OCI-LY7 (cell line): ENCODE measurements around the gene SELENBP1. TPM values are rescaled to one million over a fixed set of nuclear protein-coding genes. Genes with fewer than 3 reads are reported as not detected.
A peak's percentile ranks its signal among the peaks of the same experiment; 100 is the strongest.
"Not testable (repeated sequence)": the region's sequence is repeated elsewhere in the genome, so short reads cannot be mapped to it uniquely, and the experiment has no call there.

ENCODE experiments used
- BruUV-seq: library from RNA; stranded (reverse); fragments of 400-500 nt; replicated peaks from 2 replicates; lab custom pipeline; 2021; lab: Mats Ljungman, UMichigan
- CTCF ChIA-PET: fragments of 300-600 bp; sonication (Branson Sonifier 250); formaldehyde crosslinking; loops from one replicate; lab custom pipeline; 2022; ENCODE audit warnings: antibody characterized with exemption; ENCODE audit not compliant: unreplicated experiment; lab: Charles Lee
- POLR2A ChIA-PET: fragments of 300-600 bp; sonication (Branson Sonifier 250); formaldehyde crosslinking; loops from one replicate; lab custom pipeline; 2022; ENCODE audit warnings: antibody characterized with exemption; lab: Charles Lee
- DNase-seq: peaks from one replicate; pipeline ENCODE4 v3.0.0-alpha.2; 2015; ENCODE audit warnings: low spot score
- H2AFZ ChIP-seq: fragments of 200-600 bp; sonication (generic), shearing (Covaris generic); 2 replicates; pipeline ENCODE4 v1.6.1; 2014; ENCODE audit warnings: mild to moderate bottlenecking, antibody characterized with exemption, low read length, moderate library complexity
- H3K27ac ChIP-seq: fragments of 200-600 bp; sonication (generic); 2 replicates; pipeline ENCODE4 v1.5.1; 2014; ENCODE audit warnings: mixed run types, low read depth, mild to moderate bottlenecking, moderate library complexity, low read length, inconsistent platforms; ENCODE audit not compliant: poor library complexity, severe bottlenecking
- H3K36me3 ChIP-seq: fragments of 200-600 bp; sonication (generic); 2 replicates; pipeline ENCODE4 v1.6.1; 2014; ENCODE audit warnings: mild to moderate bottlenecking, antibody characterized with exemption, low read length, moderate library complexity, mixed read lengths; ENCODE audit not compliant: insufficient read depth
- H3K4me1 ChIP-seq: fragments of 200-600 bp; sonication (generic); 2 replicates; pipeline ENCODE4 v1.5.1; 2014; ENCODE audit warnings: mild to moderate bottlenecking, low read length; ENCODE audit not compliant: insufficient read depth, poor library complexity, severe bottlenecking
- H3K4me2 ChIP-seq: fragments of 200-600 bp; sonication (generic); 2 replicates; pipeline ENCODE4 v1.6.1; 2014; ENCODE audit warnings: mild to moderate bottlenecking, low read length
- H3K4me3 ChIP-seq: fragments of 200-600 bp; sonication (generic); 2 replicates; pipeline ENCODE4 v1.5.1; 2014; ENCODE audit warnings: mild to moderate bottlenecking, low read depth, low read length; ENCODE audit not compliant: poor library complexity, severe bottlenecking
- H3K79me2 ChIP-seq: fragments of 200-600 bp; sonication (generic); 2 replicates; pipeline ENCODE4 v1.6.1; 2016; ENCODE audit warnings: low read depth, mild to moderate bottlenecking, low read length, moderate library complexity, mixed read lengths; ENCODE audit not compliant: insufficient read depth
- H3K9me2 ChIP-seq: fragments of 200-600 bp; sonication (generic); 2 replicates; pipeline ENCODE4 v1.6.1; 2016; ENCODE audit warnings: mild to moderate bottlenecking, low read length, mixed read lengths; ENCODE audit not compliant: insufficient read depth
- H3K9me3 ChIP-seq: fragments of 200-600 bp; sonication (generic); 2 replicates; pipeline ENCODE4 v1.6.1; 2014; ENCODE audit warnings: mild to moderate bottlenecking, mixed run types, low read length, mixed read lengths
- H4K20me1 ChIP-seq: fragments of 200-600 bp; sonication (generic); 2 replicates; pipeline ENCODE4 v1.6.1; 2014; ENCODE audit warnings: mild to moderate bottlenecking, antibody characterized with exemption, low read length, moderate library complexity, mixed read lengths; ENCODE audit not compliant: insufficient read depth
- EZH2phosphoT487 ChIP-seq: fragments of 200-600 bp; sonication (generic); IDR thresholded peaks from 2 replicates; pipeline ENCODE4 v1.6.1; 2018; ENCODE audit warnings: low read depth, borderline replicate concordance, mild to moderate bottlenecking, mixed run types, antibody characterized with exemption, low read length, moderate library complexity, mixed read lengths
- intact Hi-C: fragments of 100-400 bp; cut with micrococcal nuclease; formaldehyde crosslinking; loops from one replicate; pipeline ENCODE4 v1.10.0; 2022; ENCODE audit not compliant: unreplicated experiment
- total RNA-seq, 2 experiments: library from RNA; depleted of rRNA in 1 of 2; stranded (reverse); fragments of >200 nt in 1 of 2; shearing (Covaris generic) in 1 of 2; gene quantifications; 2 replicates each; pipeline ENCODE4 v1.2.3, GENCODE V29; 2014 to 2022
- TF ChIP-seq, protein P1 (sequence below): fragments of 200-600 bp; sonication (generic); conservative IDR thresholded peaks from 2 replicates; pipeline ENCODE4 v1.5.1; 2014; ENCODE audit warnings: mild to moderate bottlenecking, antibody characterized with exemption, low read length, moderate library complexity, mixed read lengths

The SELENBP1 gene
- total RNA-seq, 2 experiments from 2014 or later: not detected

DNA sequence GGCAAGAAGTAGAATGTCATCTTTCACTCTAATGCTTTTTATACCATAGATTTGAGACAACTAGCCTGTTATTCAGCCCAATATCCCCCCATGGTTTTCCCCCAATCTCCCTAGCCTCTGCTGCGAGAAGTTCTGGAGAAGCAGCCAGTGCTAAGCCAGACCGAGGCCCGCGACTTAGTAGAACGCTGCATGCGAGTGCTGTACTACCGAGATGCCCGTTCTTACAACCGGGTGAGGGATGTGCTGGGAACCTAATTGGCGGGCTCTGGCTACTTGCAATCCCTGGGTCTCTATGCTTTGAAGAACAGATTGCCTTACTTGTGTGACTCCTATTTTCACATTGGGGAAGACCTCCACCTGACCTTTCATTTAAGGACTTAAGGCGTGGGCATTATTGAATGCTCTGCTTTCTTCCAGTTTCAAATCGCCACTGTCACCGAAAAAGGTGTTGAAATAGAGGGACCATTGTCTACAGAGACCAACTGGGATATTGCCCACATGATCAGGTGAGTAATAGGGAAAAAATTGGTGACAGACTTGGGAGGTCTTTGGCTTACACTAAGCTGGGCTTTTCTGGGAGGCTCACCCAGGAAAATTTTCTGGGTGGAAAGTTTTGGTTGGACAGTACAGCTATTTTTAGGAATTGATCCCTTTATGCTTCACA lies 28.8 kb upstream of the SELENBP1 start:
- Histone ChIP-seq H4K20me1 (0 out of 2 replicates have a peak, but pooled peaks cover 4% of the 10 kb centered on the region), H3K36me3 (peaks cover 61% of the 10 kb centered on the region), H3K4me3 (peak overlapping the region; percentile 92), H3K27ac (no peak overlapping the region), H2AFZ (no peak overlapping the region), H3K9me3 (no peaks in the 10 kb centered on the region), H3K79me2 (peaks cover 20% of the 10 kb centered on the region), H3K9me2 (no peaks in the 10 kb centered on the region), H3K4me2 (peak overlapping the region; percentile 77; the same call in 1 of the 2 replicates), H3K4me1 (peaks cover 10% of the 10 kb centered on the region)
- TF ChIP-seq, protein P1, sequence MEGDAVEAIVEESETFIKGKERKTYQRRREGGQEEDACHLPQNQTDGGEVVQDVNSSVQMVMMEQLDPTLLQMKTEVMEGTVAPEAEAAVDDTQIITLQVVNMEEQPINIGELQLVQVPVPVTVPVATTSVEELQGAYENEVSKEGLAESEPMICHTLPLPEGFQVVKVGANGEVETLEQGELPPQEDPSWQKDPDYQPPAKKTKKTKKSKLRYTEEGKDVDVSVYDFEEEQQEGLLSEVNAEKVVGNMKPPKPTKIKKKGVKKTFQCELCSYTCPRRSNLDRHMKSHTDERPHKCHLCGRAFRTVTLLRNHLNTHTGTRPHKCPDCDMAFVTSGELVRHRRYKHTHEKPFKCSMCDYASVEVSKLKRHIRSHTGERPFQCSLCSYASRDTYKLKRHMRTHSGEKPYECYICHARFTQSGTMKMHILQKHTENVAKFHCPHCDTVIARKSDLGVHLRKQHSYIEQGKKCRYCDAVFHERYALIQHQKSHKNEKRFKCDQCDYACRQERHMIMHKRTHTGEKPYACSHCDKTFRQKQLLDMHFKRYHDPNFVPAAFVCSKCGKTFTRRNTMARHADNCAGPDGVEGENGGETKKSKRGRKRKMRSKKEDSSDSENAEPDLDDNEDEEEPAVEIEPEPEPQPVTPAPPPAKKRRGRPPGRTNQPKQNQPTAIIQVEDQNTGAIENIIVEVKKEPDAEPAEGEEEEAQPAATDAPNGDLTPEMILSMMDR: no peak
- no peak for TF ChIP-seq EZH2phosphoT487
- POLR2A ChIA-PET: interaction anchor here (0.6 kb wide), 1 partner anchor 331 kb away, joined by 3 read pairs; no protein-coding TSS in a partner anchor
- CTCF ChIA-PET: no interaction called here
- DNase-seq: no peak
- intact Hi-C loops: no loop called here
- no TSS peak for BruUV-seq

DNA sequence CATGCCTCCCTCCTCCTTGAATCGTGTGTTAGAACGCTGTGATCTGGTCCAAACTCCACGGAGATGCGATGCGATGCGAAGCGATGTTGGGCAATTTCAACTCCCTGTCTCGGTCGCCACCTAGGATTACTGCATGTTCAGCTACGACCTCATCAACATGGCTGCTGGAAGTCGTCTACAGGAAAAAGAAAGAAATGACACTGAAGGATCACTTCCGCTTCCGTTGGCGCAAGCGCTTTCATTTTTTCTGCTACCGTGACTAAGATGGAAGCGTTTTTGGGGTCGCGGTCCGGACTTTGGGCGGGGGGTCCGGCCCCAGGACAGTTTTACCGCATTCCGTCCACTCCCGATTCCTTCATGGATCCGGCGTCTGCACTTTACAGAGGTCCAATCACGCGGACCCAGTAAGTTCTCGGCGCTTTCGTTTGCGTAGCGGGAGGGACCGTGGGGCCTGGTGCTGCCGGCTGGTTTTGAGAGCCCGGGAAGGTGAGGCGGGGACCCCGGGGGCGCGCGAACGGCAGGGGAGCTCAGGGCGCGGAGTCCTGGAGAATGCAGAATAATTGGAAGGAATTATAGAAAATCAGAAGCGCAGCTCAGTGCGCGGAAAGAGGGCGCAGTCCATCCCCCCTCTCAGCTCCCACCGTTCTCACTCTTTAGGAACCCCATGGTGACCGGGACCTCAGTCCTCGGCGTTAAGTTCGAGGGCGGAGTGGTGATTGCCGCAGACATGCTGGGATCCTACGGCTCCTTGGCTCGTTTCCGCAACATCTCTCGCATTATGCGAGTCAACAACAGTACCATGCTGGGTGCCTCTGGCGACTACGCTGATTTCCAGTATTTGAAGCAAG lies 27.0 kb upstream of the SELENBP1 start, which contains the start of gene PSMB4:
Gene PSMB4 (plus strand): TSS at position 250 of the 848 bp plus-strand sequence. CDS start 15 bp downstream, at position 265.
- Histone ChIP-seq H3K27ac (peak within 1 kb of the TSS; percentile 42), H2AFZ (peak within 1 kb of the TSS; percentile 69; the same call in 1 of the 2 replicates), H3K4me3 (peak within 1 kb of the TSS; percentile 92), H3K9me2 (no peaks in the 10 kb centered on the region), H3K4me2 (peak within 1 kb of the TSS; percentile 77), H3K36me3 (peaks cover 44% of the 10 kb centered on the region), H3K79me2 (peaks cover 20% of the 10 kb centered on the region), H3K4me1 (peaks cover 10% of the 10 kb centered on the region), H3K9me3 (peaks cover 2% of the 10 kb centered on the region; the same call in 1 of the 2 replicates), H4K20me1 (0 out of 2 replicates have a peak, but pooled peaks cover 4% of the 10 kb centered on the region)
- intact Hi-C loops: loop anchor here (1.0 to 2.0 kb wide), 3 partner anchors 53 to 118 kb away; partner anchors contain the start of gene RFX5
- DNase-seq: peak; percentile 94
- BruUV-seq: TSS peak; percentile 93
- TF ChIP-seq EZH2phosphoT487: no peak
- TF ChIP-seq, protein P1: peak; percentile 65
- CTCF ChIA-PET: interaction anchor here (1.2 kb wide), 1 partner anchor 11 kb away, joined by 5 read pairs; no protein-coding TSS in a partner anchor
- POLR2A ChIA-PET: interaction anchor here (0.5 to 0.7 kb wide), 3 partner anchors 148 to 385 kb away, joined by 3 to 6 read pairs (median 4); no protein-coding TSS in a partner anchor

DNA sequence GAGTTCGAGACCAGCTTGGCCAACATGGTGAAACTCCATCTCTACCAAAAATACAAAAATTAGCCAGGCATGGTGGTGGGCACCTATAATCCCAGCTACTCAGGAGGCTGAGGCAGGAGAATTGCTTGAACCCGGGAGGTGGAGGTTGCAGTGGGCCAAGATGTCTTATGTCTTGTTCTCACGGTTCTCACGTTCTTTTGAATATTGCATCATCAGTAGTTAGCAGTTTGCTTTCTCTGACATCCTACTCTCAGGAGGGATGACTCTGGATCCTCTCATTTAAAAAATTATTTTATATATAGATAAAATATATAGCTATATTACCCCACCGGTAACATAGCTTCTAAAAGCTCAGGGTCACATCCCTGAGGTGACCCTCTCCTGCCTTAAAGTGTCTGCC lies 23.8 kb upstream of the SELENBP1 start:
- H3K9me2 ChIP-seq, intact Hi-C loops, BruUV-seq, H4K20me1 ChIP-seq, H3K4me3 ChIP-seq, H3K27ac ChIP-seq, H3K9me3 ChIP-seq, H2AFZ ChIP-seq, CTCF ChIA-PET, DNase-seq, H3K4me2 ChIP-seq, H3K4me1 ChIP-seq: not testable (repeated sequence)
- POLR2A ChIA-PET: interaction anchor here (0.5 to 0.6 kb wide), 2 partner anchors 115 to 488 kb away, joined by 3 to 5 read pairs; no protein-coding TSS in a partner anchor
- H3K79me2 ChIP-seq: peaks cover 19% of the 10 kb centered on the region
- peaks cover 11% of the 10 kb centered on the region for H3K36me3 ChIP-seq
